ENCODE results near the gene FSHR.

DNA sequence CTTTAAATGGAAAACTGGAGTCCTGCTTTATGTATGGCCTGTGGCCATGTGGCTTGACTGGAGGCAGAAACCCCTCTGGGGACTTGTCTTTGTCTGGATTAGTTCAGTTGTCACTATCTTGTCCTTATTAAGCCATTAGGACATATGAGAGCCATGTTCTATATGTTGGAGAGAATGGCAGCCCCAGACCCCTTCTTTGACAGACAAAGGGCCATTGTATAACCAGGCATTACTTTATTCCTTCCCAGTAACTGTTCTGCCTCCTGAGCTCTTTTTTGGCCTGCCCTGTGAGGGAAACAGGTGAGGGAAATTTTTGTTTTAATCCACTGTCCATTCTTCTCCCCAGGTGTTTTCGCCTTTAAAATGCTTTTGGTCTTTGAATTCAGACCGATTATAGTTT is 43.3 kb downstream of the FSHR start:
- TF ChIP-seq, protein P1, sequence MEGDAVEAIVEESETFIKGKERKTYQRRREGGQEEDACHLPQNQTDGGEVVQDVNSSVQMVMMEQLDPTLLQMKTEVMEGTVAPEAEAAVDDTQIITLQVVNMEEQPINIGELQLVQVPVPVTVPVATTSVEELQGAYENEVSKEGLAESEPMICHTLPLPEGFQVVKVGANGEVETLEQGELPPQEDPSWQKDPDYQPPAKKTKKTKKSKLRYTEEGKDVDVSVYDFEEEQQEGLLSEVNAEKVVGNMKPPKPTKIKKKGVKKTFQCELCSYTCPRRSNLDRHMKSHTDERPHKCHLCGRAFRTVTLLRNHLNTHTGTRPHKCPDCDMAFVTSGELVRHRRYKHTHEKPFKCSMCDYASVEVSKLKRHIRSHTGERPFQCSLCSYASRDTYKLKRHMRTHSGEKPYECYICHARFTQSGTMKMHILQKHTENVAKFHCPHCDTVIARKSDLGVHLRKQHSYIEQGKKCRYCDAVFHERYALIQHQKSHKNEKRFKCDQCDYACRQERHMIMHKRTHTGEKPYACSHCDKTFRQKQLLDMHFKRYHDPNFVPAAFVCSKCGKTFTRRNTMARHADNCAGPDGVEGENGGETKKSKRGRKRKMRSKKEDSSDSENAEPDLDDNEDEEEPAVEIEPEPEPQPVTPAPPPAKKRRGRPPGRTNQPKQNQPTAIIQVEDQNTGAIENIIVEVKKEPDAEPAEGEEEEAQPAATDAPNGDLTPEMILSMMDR (conservative IDR thresholded peaks at IDR 0.05; ENCODE audit: low read length): no peak
- no peak for TF ChIP-seq EZH2phosphoT487 (IDR thresholded peaks at IDR 0.05; ENCODE audit: borderline replicate concordance)
